ENCODE results near the gene SH3BP1.
"Not testable (repeated sequence)": the region's sequence is repeated elsewhere in the genome, so short reads cannot be mapped to it uniquely, and the experiment has no call there.

SH3BP1 gene

GRCh38 chr22:37639070-37639760 lies at the start of gene SH3BP1:
Gene SH3BP1, plus strand, starts transcription at chr22:37639669. Its CDS starts 119 bp downstream, at chr22:37639788.
- DNase-seq (ENCODE audit: low spot score), result no peak

GRCh38 chr22:37591081-37591480 lies 48.4 kb upstream of the SH3BP1 start:
- not testable (repeated sequence) for DNase-seq (ENCODE audit: low spot score)

- no peak for DNase-seq (ENCODE audit: low spot score)
Measured at GRCh38 chr22:37591823-37592404, 47.6 kb upstream of the SH3BP1 start.

- DNase-seq (ENCODE audit: low spot score), result no peak
Measured at GRCh38 chr22:37594237-37594636, 45.2 kb upstream of the SH3BP1 start.

GRCh38 chr22:37599153-37599552 lies 40.3 kb upstream of the SH3BP1 start:
- DNase-seq (ENCODE audit: low spot score), result no peak

- no peak for DNase-seq (ENCODE audit: low spot score)
Measured at GRCh38 chr22:37601203-37601539, 38.3 kb upstream of the SH3BP1 start.

- DNase-seq (ENCODE audit: low spot score), result no peak
Measured at GRCh38 chr22:37601540-37602442, 37.7 kb upstream of the SH3BP1 start.

- not testable (repeated sequence) for DNase-seq (ENCODE audit: low spot score)
Measured at GRCh38 chr22:37602546-37603277, 36.8 kb upstream of the SH3BP1 start.

GRCh38 chr22:37604074-37604473 lies 35.4 kb upstream of the SH3BP1 start:
- DNase-seq (ENCODE audit: low spot score), result no peak

GRCh38 chr22:37604875-37605274 lies 34.6 kb upstream of the SH3BP1 start:
- no peak for DNase-seq (ENCODE audit: low spot score)

GRCh38 chr22:37607010-37607934 lies 32.2 kb upstream of the SH3BP1 start:
- no peak for DNase-seq (ENCODE audit: low spot score)

- DNase-seq (ENCODE audit: low spot score), result no peak
Measured at GRCh38 chr22:37607935-37608476, 31.5 kb upstream of the SH3BP1 start.

- peak; percentile 98 for DNase-seq (ENCODE audit: low spot score)
Measured at GRCh38 chr22:37608477-37609239, 30.8 kb upstream of the SH3BP1 start, which contains the start of gene GGA1. Gene GGA1, plus strand, starts transcription at chr22:37608834. Its CDS starts 27 bp downstream, at chr22:37608861.

GRCh38 chr22:37609240-37610152 lies 30.0 kb upstream of the SH3BP1 start:
- no peak for DNase-seq (ENCODE audit: low spot score)

GRCh38 chr22:37610153-37610475 lies 29.4 kb upstream of the SH3BP1 start:
- DNase-seq (ENCODE audit: low spot score), result not testable (repeated sequence)

GRCh38 chr22:37610480-37611129 lies 28.9 kb upstream of the SH3BP1 start:
- peak; percentile 83 for DNase-seq (ENCODE audit: low spot score)

- DNase-seq (ENCODE audit: low spot score), result no peak
Measured at GRCh38 chr22:37611207-37611606, 28.3 kb upstream of the SH3BP1 start.
